Measurements from ENCODE around the gene GCH1. TPM values are rescaled to one million over a fixed set of nuclear protein-coding genes. Genes with fewer than 3 reads are reported as not detected.

The GCH1 gene
- total RNA-seq, 3 donors from 2014 or later, result 12.8 to 27.1 (median 19.3) TPM

- Histone ChIP-seq H3K9me3 (no peaks in the 10 kb centered on the region), H3K4me1 (ENCODE audit: low read depth) (no peaks in the 10 kb centered on the region), H3K4me3 (no peak overlapping the region), H3K36me3 (ENCODE audit: low read depth) (no peaks in the 10 kb centered on the region)
- no peak for ATAC-seq
- no peak for TF ChIP-seq CTCF (IDR thresholded peaks at IDR 0.05)
- intact Hi-C loops (cut with DNase I, micrococcal nuclease), result no loop called here
- DNase-seq, result no peak
Observed at GRCh38 chr14:54936816-54937215, 34.2 kb upstream of the GCH1 start.

- ATAC-seq, result no peak
- TF ChIP-seq CTCF (IDR thresholded peaks at IDR 0.05), result no peak
- no peak for DNase-seq
- Histone ChIP-seq H3K4me3 (no peak overlapping the region), H3K4me1 (ENCODE audit: low read depth) (no peaks in the 10 kb centered on the region), H3K9me3 (no peaks in the 10 kb centered on the region), H3K36me3 (ENCODE audit: low read depth) (no peaks in the 10 kb centered on the region)
- intact Hi-C loops (cut with DNase I, micrococcal nuclease), result no loop called here
Observed at GRCh38 chr14:54935958-54936357, 33.3 kb upstream of the GCH1 start.

GRCh38 chr14:54935100-54935499 lies 32.5 kb upstream of the GCH1 start:
- TF ChIP-seq CTCF (IDR thresholded peaks at IDR 0.05), result no peak
- H3K9me3 ChIP-seq, result no peaks in the 10 kb centered on the region
- ATAC-seq, result no peak

GRCh38 chr14:54933006-54933405 lies 30.4 kb upstream of the GCH1 start:
- Histone ChIP-seq H3K9me3 (no peaks in the 10 kb centered on the region), H3K4me3 (no peak overlapping the region), H3K4me1 (ENCODE audit: low read depth) (no peaks in the 10 kb centered on the region), H3K36me3 (ENCODE audit: low read depth) (no peaks in the 10 kb centered on the region)
- ATAC-seq (no peak), DNase-seq (no peak)
- TF ChIP-seq CTCF (IDR thresholded peaks at IDR 0.05), result no peak
- intact Hi-C loops (cut with DNase I, micrococcal nuclease), result no loop called here

More at GRCh38 chr14:54935100-54935499, 32.5 kb upstream of the GCH1 start:
- no peaks in the 10 kb centered on the region for H3K4me1 ChIP-seq (ENCODE audit: low read depth)
- H3K4me3 ChIP-seq, result no peak overlapping the region
- H3K36me3 ChIP-seq (ENCODE audit: low read depth), result no peaks in the 10 kb centered on the region
- intact Hi-C loops (cut with DNase I, micrococcal nuclease), result no loop called here
- DNase-seq, result no peak

- intact Hi-C loops (cut with DNase I, micrococcal nuclease), result no loop called here
- H3K4me1 ChIP-seq (ENCODE audit: low read depth), result no peaks in the 10 kb centered on the region
- ATAC-seq (no peak), DNase-seq (no peak)
- no peaks in the 10 kb centered on the region for H3K9me3 ChIP-seq
- no peaks in the 10 kb centered on the region for H3K36me3 ChIP-seq (ENCODE audit: low read depth)
- H3K4me3 ChIP-seq, result no peak overlapping the region
- no peak for TF ChIP-seq CTCF (IDR thresholded peaks at IDR 0.05)
Observed at GRCh38 chr14:54931598-54932340, 29.1 kb upstream of the GCH1 start.
